IPS-18c (cell line): Measurements from ENCODE around the gene ASB9.
"Not testable (repeated sequence)": the region's sequence is repeated elsewhere in the genome, so short reads cannot be mapped to it uniquely, and the experiment has no call there.

Experiments
- H3K4me3 ChIP-seq: 2 replicates; pipeline ENCODE4 v1.7.0; 2013; ENCODE audit warnings: low read depth, mild to moderate bottlenecking, low read length, moderate library complexity; ENCODE audit not compliant: insufficient read depth
- H3K9me3 ChIP-seq: one replicate; pipeline ENCODE4 v1.6.1; 2013; ENCODE audit warnings: mild to moderate bottlenecking, low read length, moderate library complexity; ENCODE audit not compliant: control insufficient read depth, insufficient read depth

The ASB9 gene, protein sequence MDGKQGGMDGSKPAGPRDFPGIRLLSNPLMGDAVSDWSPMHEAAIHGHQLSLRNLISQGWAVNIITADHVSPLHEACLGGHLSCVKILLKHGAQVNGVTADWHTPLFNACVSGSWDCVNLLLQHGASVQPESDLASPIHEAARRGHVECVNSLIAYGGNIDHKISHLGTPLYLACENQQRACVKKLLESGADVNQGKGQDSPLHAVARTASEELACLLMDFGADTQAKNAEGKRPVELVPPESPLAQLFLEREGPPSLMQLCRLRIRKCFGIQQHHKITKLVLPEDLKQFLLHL

GRCh38 chrX:15269618-15270521 is at the start of gene ASB9:
TSS of gene ASB9 (minus strand) at chrX:15270083. CDS start at chrX:15269874, 209 bp downstream.
- Histone ChIP-seq H3K4me3 (no peak within 1 kb of the TSS), H3K9me3 (peaks cover 6% of the 10 kb centered on the region)

- no peaks in the 10 kb centered on the region for H3K9me3 ChIP-seq
- H3K4me3 ChIP-seq: no peak overlapping the region
Measured at GRCh38 chrX:15319075-15319474, 49.2 kb upstream of the ASB9 start.

DNA sequence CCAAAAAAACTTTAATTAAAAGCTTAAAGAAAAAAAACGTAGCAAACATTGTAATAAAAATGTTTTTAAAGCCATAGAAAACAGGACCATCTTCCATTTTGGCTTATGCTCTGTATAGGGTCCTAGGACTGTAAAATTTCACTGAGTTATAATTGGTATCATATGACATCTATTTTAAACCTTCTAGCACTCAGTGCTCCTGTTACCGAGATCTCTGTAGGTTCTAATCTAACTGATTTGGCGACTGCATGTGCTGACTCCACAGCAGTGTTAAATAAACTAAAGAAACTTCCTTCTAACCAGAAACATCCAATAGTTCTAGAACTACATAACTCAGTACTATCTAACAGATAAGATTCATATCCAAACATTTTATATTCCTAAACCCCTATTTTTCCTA is 45.6 kb upstream of the ASB9 start, which contains the start of gene ASB11:
Gene ASB11 (minus strand): TSS at position 132 of the 400 bp plus-strand sequence. CDS start 35 bp downstream, at position 97.
- H3K4me3 ChIP-seq: no peak within 1 kb of the TSS
- no peaks in the 10 kb centered on the region for H3K9me3 ChIP-seq

DNA sequence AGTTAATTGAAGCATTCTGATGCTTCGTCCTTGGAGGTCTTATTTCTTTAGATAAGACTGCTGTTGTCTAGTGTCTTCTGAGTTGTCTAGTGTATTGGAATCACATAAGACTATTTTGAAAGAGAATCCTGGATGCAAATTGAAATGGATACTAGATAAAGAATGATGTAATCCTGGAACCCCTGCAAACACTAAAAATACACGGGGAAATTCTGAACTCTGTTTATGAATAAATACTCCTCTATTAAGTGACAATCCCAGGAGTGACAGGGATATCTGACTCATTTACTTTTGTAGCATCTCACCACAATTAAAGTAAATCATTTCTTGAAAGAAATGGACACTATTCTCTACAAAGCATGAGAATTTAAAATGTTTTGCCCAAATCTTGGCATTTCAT is 44.6 kb upstream of the ASB9 start:
- no peak overlapping the region for H3K4me3 ChIP-seq

GRCh38 chrX:15311119-15311518 is 41.2 kb upstream of the ASB9 start:
- H3K9me3 ChIP-seq: no peaks in the 10 kb centered on the region
- H3K4me3 ChIP-seq: no peak overlapping the region

More for the DNA sequence above, 44.6 kb upstream of the ASB9 start:
- H3K9me3 ChIP-seq: no peaks in the 10 kb centered on the region

GRCh38 chrX:15310117-15310516 is 40.2 kb upstream of the ASB9 start:
- Histone ChIP-seq H3K4me3 (no peak overlapping the region), H3K9me3 (no peaks in the 10 kb centered on the region)

DNA sequence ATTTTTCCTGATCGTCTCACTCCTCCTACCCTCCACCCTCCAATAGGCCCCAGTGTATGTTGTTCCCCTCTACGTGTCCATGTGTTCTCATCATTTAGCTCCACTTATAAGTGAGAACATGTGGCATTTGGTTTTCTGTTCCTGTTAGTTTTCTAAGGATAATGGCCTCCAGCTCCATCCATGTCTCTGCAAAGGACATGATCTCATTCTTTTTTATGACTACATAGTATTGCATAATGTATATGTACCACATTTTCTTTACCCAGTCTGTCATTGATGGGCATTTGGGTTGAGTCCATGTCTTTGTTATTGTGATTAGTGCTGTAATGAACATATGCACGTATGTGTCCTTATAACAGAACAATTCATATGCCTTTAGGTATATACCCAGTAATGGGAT is 36.0 kb upstream of the ASB9 start:
- H3K4me3 ChIP-seq: not testable (repeated sequence)

DNA sequence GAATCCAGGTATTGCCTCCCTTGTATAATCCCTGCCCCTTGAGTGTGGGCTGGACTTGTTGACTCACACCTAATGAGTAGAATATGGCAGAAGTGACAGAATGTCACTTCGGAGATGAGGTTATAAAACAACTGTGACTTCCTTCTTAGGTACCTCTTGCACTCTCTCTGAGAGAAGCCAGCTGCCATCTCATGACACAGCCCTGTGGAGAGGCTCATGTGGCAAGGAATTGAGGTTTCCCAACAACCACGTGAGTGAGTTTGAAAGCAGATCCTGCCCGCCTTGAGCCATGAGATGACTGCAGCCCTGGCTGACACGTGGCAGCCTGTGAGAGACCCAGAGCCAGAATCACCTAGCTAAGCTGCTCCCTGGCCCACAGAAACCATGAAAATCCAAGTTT is 32.0 kb upstream of the ASB9 start:
- Histone ChIP-seq H3K4me3 (no peak overlapping the region), H3K9me3 (no peaks in the 10 kb centered on the region)

More for the DNA sequence above, 36.0 kb upstream of the ASB9 start:
- H3K9me3 ChIP-seq: not testable (repeated sequence)

- no peak overlapping the region for H3K4me3 ChIP-seq
- H3K9me3 ChIP-seq: no peaks in the 10 kb centered on the region
Measured at GRCh38 chrX:15299941-15300851, 30.3 kb upstream of the ASB9 start.

DNA sequence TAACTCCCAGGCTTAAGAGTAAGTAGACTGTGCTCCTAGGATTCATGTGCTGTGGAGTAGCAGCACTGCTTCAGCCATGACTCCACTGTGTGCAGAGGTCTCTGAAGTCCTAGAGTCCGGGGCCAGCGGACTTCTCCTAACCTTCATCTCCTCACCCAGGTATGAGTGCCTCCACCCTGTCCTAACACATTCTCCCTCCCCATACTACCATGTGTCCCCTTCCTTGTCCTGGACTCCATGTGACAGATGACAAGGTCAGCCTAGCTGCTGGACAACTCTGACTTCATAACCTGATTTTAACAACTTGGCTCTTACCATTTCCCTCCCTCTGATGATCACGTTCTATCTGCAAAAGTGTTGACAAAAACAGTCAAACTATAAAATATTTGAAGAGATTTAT is 28.9 kb upstream of the ASB9 start:
- Histone ChIP-seq H3K9me3 (no peaks in the 10 kb centered on the region), H3K4me3 (no peak overlapping the region)

- Histone ChIP-seq H3K9me3 (no peaks in the 10 kb centered on the region), H3K4me3 (no peak overlapping the region)
Measured at GRCh38 chrX:15298201-15298600, 28.3 kb upstream of the ASB9 start.

DNA sequence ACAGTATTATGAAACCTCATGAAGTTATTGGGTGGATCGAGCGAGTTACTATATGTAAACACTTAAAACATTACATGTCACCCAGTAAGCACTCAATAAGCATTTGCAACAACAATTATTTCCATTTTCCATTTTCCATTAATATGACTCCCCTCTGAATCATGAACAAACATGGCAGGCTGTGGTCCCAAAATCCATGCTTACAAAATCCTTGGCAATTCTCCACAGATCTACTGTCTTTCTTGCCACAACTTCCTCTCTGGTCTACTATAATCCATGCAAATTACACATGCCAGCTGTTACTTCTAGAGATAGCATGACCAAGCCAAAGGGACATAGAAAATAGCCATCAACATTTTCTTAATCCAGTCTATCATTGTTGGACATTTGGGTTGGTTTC is 23.6 kb upstream of the ASB9 start:
- Histone ChIP-seq H3K4me3 (no peak overlapping the region), H3K9me3 (no peaks in the 10 kb centered on the region)

DNA sequence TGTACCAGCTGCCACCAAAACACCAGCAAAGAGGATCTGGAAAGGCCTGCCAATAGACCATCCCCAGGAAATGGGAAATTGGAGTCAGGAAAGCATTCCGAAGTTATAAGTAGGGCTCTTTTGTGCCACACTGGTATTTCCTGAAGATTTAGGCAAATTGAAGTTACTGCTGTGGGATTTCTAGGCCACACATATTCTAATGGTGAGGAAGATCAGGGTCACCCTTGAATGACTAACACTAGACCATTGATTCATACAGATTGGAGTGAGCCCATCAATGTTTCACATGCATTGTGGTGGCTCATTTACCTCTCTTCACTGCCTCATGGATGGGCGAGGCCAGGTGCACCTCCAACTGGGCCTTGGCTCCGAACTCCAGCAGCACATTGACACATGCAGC is 23.0 kb upstream of the ASB9 start:
- Histone ChIP-seq H3K9me3 (no peaks in the 10 kb centered on the region), H3K4me3 (no peak overlapping the region)

DNA sequence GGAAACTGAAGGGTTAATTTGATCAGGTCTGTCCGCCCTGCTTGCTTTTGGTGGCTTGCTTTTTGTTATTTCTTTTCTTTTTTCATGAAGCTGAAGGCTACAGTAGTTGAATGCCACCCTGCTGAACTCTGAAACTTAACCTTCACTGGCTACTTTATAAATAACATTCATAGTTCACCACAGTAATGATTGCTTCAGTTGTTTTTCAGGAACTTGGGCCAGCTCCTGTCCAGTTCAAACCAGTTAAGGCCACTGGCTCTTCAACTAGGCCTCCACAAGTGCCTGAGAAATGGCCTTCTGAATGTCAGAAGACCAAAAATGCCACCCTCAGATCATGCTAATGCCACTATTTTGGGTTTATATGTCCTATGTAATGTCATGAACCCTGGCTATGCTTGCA is 7.7 kb upstream of the ASB9 start:
- peaks cover 4% of the 10 kb centered on the region for H3K9me3 ChIP-seq
- no peak overlapping the region for H3K4me3 ChIP-seq

DNA sequence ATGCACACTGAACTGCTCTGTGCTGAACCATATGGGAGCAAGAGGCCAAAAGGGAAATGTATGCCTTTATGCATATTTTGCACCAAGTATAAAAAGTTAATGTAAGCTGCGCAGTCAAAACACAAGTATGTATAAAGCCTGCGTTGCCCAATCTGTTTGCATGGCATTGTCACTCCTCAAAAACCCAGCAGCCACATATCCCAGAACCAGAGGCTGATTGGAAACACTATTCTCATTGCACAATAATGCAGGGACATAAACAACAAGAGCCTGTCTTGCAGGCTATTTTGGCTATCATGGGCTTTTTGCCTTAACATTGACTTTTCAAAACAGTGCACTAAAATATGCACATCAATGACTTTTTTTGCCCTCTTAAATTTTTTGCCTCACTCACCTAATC is 5.1 kb upstream of the ASB9 start:
- H3K4me3 ChIP-seq: no peak overlapping the region
- H3K9me3 ChIP-seq: peaks cover 4% of the 10 kb centered on the region

- not testable (repeated sequence) for H3K9me3 ChIP-seq, H3K4me3 ChIP-seq
Measured at GRCh38 chrX:15273275-15273674, 3.4 kb upstream of the ASB9 start.

DNA sequence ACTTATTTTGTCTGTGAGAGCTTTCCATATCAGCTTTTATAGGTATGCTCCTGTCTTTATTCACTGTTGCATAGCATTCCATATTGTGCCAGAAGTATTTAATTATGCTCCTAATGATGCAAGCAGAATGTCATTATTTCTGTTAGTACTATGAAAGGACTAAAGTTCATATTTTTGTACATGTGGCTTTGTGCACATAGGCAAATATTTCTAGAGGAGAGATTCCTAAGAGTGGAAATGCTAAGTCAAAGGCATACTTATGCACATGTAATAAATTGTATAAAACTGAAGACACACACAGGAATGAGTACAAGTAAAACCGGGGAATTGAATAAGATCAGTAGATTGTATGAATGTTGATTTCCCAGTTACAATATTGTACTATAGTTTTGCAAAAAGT is 1.9 kb upstream of the ASB9 start:
- Histone ChIP-seq H3K4me3 (no peak overlapping the region), H3K9me3 (peaks cover 4% of the 10 kb centered on the region)
